ENCODE measurements around the gene ARHGEF3.

- no peak for TF ChIP-seq POLR2A (IDR thresholded peaks at IDR 0.05)
- TF ChIP-seq, protein P1, sequence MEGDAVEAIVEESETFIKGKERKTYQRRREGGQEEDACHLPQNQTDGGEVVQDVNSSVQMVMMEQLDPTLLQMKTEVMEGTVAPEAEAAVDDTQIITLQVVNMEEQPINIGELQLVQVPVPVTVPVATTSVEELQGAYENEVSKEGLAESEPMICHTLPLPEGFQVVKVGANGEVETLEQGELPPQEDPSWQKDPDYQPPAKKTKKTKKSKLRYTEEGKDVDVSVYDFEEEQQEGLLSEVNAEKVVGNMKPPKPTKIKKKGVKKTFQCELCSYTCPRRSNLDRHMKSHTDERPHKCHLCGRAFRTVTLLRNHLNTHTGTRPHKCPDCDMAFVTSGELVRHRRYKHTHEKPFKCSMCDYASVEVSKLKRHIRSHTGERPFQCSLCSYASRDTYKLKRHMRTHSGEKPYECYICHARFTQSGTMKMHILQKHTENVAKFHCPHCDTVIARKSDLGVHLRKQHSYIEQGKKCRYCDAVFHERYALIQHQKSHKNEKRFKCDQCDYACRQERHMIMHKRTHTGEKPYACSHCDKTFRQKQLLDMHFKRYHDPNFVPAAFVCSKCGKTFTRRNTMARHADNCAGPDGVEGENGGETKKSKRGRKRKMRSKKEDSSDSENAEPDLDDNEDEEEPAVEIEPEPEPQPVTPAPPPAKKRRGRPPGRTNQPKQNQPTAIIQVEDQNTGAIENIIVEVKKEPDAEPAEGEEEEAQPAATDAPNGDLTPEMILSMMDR (IDR thresholded peaks at IDR 0.05 in 4 of 5, conservative IDR thresholded peaks at IDR 0.05 in 1 of 5), result no peak
Measured at GRCh38 chr3:56787784-56788256, 13.9 kb downstream of the ARHGEF3 start.
